NCI-H226 (cell line): Measurements from ENCODE around the gene PRRT1.
"Not testable (repeated sequence)": the region's sequence is repeated elsewhere in the genome, so short reads cannot be mapped to it uniquely, and the experiment has no call there.

Experiments
- DNase-seq: peaks from one replicate; pipeline ENCODE4 v3.0.0-alpha.2; 2015

Gene PRRT1

GRCh38 chr6:32151863-32152768 is at the start of gene PRRT1:
TSS of gene PRRT1 (minus strand) at chr6:32151939. CDS start at chr6:32151827, 112 bp downstream.
- DNase-seq = no peak

GRCh38 chr6:32200711-32201475 is 49.2 kb upstream of the PRRT1 start:
- no peak for DNase-seq

GRCh38 chr6:32198866-32199265 is 47.1 kb upstream of the PRRT1 start:
- DNase-seq = no peak

GRCh38 chr6:32198345-32198696 is 46.6 kb upstream of the PRRT1 start:
- no peak for DNase-seq

- DNase-seq = no peak
These were observed 45.2 kb upstream of the PRRT1 start for GRCh38 chr6:32196682-32197616.

GRCh38 chr6:32195902-32196681 is 44.4 kb upstream of the PRRT1 start:
- peak; percentile 52 for DNase-seq

GRCh38 chr6:32195652-32195901 is 43.8 kb upstream of the PRRT1 start:
- DNase-seq = peak; percentile 100

- DNase-seq = no peak
These were observed 43.3 kb upstream of the PRRT1 start for GRCh38 chr6:32194825-32195651.

- DNase-seq = no peak
These were observed 42.6 kb upstream of the PRRT1 start for GRCh38 chr6:32194388-32194787.

- DNase-seq = not testable (repeated sequence)
These were observed 41.4 kb upstream of the PRRT1 start for GRCh38 chr6:32193096-32193495.

- DNase-seq = no peak
These were observed 40.9 kb upstream of the PRRT1 start, which contains the start of gene GPSM3 for GRCh38 chr6:32192608-32193039. TSS of gene GPSM3 (minus strand) at chr6:32192643. CDS start at chr6:32192513, 130 bp downstream.

GRCh38 chr6:32191696-32192607 is 40.2 kb upstream of the PRRT1 start:
- DNase-seq = no peak

GRCh38 chr6:32190911-32191677 is 39.4 kb upstream of the PRRT1 start:
- no peak for DNase-seq

- peak; percentile 67 for DNase-seq
These were observed 38.5 kb upstream of the PRRT1 start, which contains the start of gene PBX2 for GRCh38 chr6:32190054-32190851. TSS of gene PBX2 (minus strand) at chr6:32190202. CDS start at chr6:32189915, 287 bp downstream.

GRCh38 chr6:32189742-32190053 is 38.0 kb upstream of the PRRT1 start:
- no peak for DNase-seq

- no peak for DNase-seq
These were observed 37.5 kb upstream of the PRRT1 start for GRCh38 chr6:32189069-32189741.

GRCh38 chr6:32188381-32189068 is 36.8 kb upstream of the PRRT1 start:
- DNase-seq = no peak
